ENCODE data around the gene ZBTB40. TPM values are rescaled to one million over a fixed set of nuclear protein-coding genes. Genes with fewer than 3 reads are reported as not detected.

Gene ZBTB40
- total and polyA plus RNA-seq, 2 of the 13 experiments (the other 11 are each of a cell fraction or from before 2014, with no cell fraction given): 8.8 to 16.5 TPM

- DNase-seq (ENCODE audit: low spot score) (no peak), ATAC-seq (no peak), FAIRE-seq (no peak)
- peaks cover 20% of the 10 kb centered on the region for H3K4me1 ChIP-seq (ENCODE audit: insufficient read depth, low read length)
- no peak overlapping the region for H3K4me2 ChIP-seq (ENCODE audit: low read depth, low read length)
- H2AFZ ChIP-seq (ENCODE audit: low read length): no peak overlapping the region
- peaks cover 52% of the 10 kb centered on the region for H3K79me2 ChIP-seq (ENCODE audit: insufficient read depth, low read length)
- H4K20me1 ChIP-seq (ENCODE audit: insufficient read depth, low read length): 0 out of 2 replicates have a peak, but pooled peaks cover 3% of the 10 kb centered on the region
- 91% methylated on average over 5 of the region's 5 CpGs for WGBS (ENCODE audit: low lambda C conversion rate)
- BruUV-seq (replicated peaks): no TSS peak
- H3K9me3 ChIP-seq (ENCODE audit: low read length): no peaks in the 10 kb centered on the region
- no peak overlapping the region for H3K27ac ChIP-seq (ENCODE audit: extremely low read length, insufficient read depth, low read length)
- H3K27me3 ChIP-seq (ENCODE audit: control insufficient read depth in 1 of 2, insufficient read depth in 2 of 2, low read length in 2 of 2): no peaks in the 10 kb centered on the region
- TF ChIP-seq ZFAT (CRISPR knock-in tag; conservative IDR thresholded peaks at IDR 0.05) (no peak), ZSCAN12 (CRISPR knock-in tag; IDR thresholded peaks at IDR 0.05) (no peak), TFDP1 (CRISPR knock-in tag; IDR thresholded peaks at IDR 0.05; ENCODE audit: borderline replicate concordance) (no peak), THAP11 (CRISPR knock-in tag; IDR thresholded peaks at IDR 0.05) (no peak), ARID2 (CRISPR knock-in tag; IDR thresholded peaks at IDR 0.05; ENCODE audit: borderline replicate concordance) (no peak), ZNF713 (CRISPR knock-in tag; IDR thresholded peaks at IDR 0.05) (no peak), ZNF121 (CRISPR knock-in tag; IDR thresholded peaks at IDR 0.05) (no peak), ZNF546 (CRISPR knock-in tag; conservative IDR thresholded peaks at IDR 0.05) (no peak), ZBTB26 (CRISPR knock-in tag; IDR thresholded peaks at IDR 0.05; ENCODE audit: borderline replicate concordance) (no peak)
- H3K36me3 ChIP-seq (replicated peaks in 1 of 2; ENCODE audit: control insufficient read depth in 1 of 2, insufficient read depth in 2 of 2, low read length in 2 of 2): peaks cover 0 to 7% of the 10 kb centered on the region in 2 experiments; a peak in 1 of 5 replicates
- CTCF ChIA-PET (ENCODE audit: low intra/inter-chr PET ratio, low total read pairs): no interaction called here
- no peak overlapping the region for H3K4me3 ChIP-seq (replicated peaks in 1 of 3; ENCODE audit: insufficient read depth in 1 of 3, low read depth in 2 of 3, low read length in 3 of 3)
- in situ Hi-C loops (cut with HindIII; ENCODE audit: extremely low pct_ligation_motif_present, low pct_unique_long_range_greater_than_20kb) (no loop called here), intact Hi-C loops (cut with micrococcal nuclease; ENCODE audit: unreplicated experiment) (no loop called here)
- H3K9ac ChIP-seq (ENCODE audit: insufficient read depth, low read depth, low read length): no peak overlapping the region
- POLR2A ChIA-PET: no interaction called here
Observed at GRCh38 chr1:22476566-22476965, 24.9 kb downstream of the ZBTB40 start.

All from HepG2 (cell line).